Smooth muscle cell (in vitro differentiated cells): ENCODE results near the gene PKHD1. TPM values are rescaled to one million over a fixed set of nuclear protein-coding genes. Genes with fewer than 3 reads are reported as not detected.

Experiments used
- DNase-seq: peaks from one replicate; lab custom pipeline; 2025; ENCODE audit not compliant: unreplicated experiment; lab: John Stamatoyannopoulos, UW
- H2AFZ ChIP-seq: fragments of 200-600 bp; sonication (generic); 2 replicates; pipeline ENCODE4 v1.6.0; 2016; ENCODE audit warnings: antibody characterized with exemption, low read depth, mild to moderate bottlenecking
- H3F3A ChIP-seq: fragments of 200-600 bp; sonication (generic); 2 replicates; pipeline ENCODE4 v1.6.0; 2017; ENCODE audit warnings: antibody characterized with exemption, low read depth
- H3K27ac ChIP-seq: fragments of 200-600 bp; sonication (generic); 2 replicates; pipeline ENCODE4 v1.5.1; 2016; ENCODE audit warnings: low read depth, mild to moderate bottlenecking
- H3K27me3 ChIP-seq: fragments of 200-600 bp; sonication (generic); 2 replicates; pipeline ENCODE4 v1.6.1; 2016; ENCODE audit warnings: low read depth, mild to moderate bottlenecking
- H3K36me3 ChIP-seq: fragments of 200-600 bp; sonication (generic); 2 replicates; pipeline ENCODE4 v1.5.1; 2016; ENCODE audit warnings: low read depth
- H3K4me1 ChIP-seq: fragments of 200-600 bp; sonication (generic); 2 replicates; pipeline ENCODE4 v1.5.1; 2016; ENCODE audit warnings: low read depth
- H3K4me2 ChIP-seq: fragments of 200-600 bp; sonication (generic); 2 replicates; pipeline ENCODE4 v1.6.0; 2016; ENCODE audit warnings: mild to moderate bottlenecking
- H3K4me3 ChIP-seq: fragments of 200-600 bp; sonication (generic); 2 replicates; pipeline ENCODE4 v1.5.1; 2016; ENCODE audit warnings: mild to moderate bottlenecking
- H3K79me2 ChIP-seq: fragments of 200-600 bp; sonication (generic); 2 replicates; pipeline ENCODE4 v1.6.0; 2016; ENCODE audit warnings: low read depth, mild to moderate bottlenecking
- H3K9ac ChIP-seq: fragments of 200-600 bp; sonication (generic); 2 replicates; pipeline ENCODE4 v1.6.0; 2016; ENCODE audit warnings: low read depth
- H3K9me3 ChIP-seq: fragments of 200-600 bp; sonication (generic); replicated peaks from 2 replicates; pipeline ENCODE4 v1.5.1; 2016; ENCODE audit warnings: low read depth
- H4K20me1 ChIP-seq: fragments of 200-600 bp; sonication (generic); 2 replicates; pipeline ENCODE4 v1.6.0; 2016; ENCODE audit warnings: low read depth
- WGBS: methylation state at CpG from one replicate; pipeline ENCODE4 v1.1.7; 2016; ENCODE audit warnings: low lambda C conversion rate; 5-methylcytosine and 5-hydroxymethylcytosine counted together
- polyA plus RNA-seq: library from polyadenylated mRNA; unstranded; fragments of >200 nt; fragmentation: Nextera tagmentation; extraction: Ambion mirVana; gene quantifications from 2 replicates; pipeline ENCODE4 v1.2.1, GENCODE V29; 2016
- total RNA-seq: library from RNA; depleted of rRNA; stranded (reverse); fragments of >200 nt; gene quantifications from 2 replicates; pipeline ENCODE4 v1.2.3, GENCODE V29; 2014
- TF ChIP-seq, protein P1 (sequence below): fragments of 200-600 bp; sonication (generic); IDR thresholded peaks from 2 replicates; pipeline ENCODE4 v1.5.1; 2017; ENCODE audit warnings: borderline replicate concordance, mild to moderate bottlenecking, antibody characterized with exemption; ENCODE audit not compliant: insufficient read depth, poor library complexity, severe bottlenecking

PKHD1 gene
- total and polyA plus RNA-seq, 2 experiments from 2014 or later: not detected

DNA sequence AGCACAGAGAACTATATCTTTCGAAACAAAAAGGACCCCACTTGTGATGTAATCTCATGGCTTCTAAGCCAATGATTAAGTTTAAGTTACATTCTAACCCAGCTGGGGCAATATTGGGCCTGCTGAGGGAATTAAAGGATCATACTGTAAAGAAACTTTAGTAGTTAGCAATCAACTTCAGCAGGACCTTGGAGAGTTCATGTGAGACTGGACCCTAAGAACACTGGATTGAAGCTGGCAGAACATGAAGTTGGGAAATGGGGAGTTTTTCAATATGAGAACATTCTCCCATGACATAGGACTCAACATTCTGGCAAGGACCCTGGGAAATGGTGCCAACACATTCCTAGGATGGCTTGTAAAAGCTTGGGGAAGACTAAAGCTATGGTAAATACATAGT is 516.2 kb downstream of the PKHD1 start:
- no peaks in the 10 kb centered on the region for H3K9me3 ChIP-seq
- no peaks in the 10 kb centered on the region for H3K36me3 ChIP-seq
- H3K4me1 ChIP-seq: no peaks in the 10 kb centered on the region
- no peaks in the 10 kb centered on the region for H4K20me1 ChIP-seq
- H3K9ac ChIP-seq: no peak overlapping the region
- TF ChIP-seq, protein P1, sequence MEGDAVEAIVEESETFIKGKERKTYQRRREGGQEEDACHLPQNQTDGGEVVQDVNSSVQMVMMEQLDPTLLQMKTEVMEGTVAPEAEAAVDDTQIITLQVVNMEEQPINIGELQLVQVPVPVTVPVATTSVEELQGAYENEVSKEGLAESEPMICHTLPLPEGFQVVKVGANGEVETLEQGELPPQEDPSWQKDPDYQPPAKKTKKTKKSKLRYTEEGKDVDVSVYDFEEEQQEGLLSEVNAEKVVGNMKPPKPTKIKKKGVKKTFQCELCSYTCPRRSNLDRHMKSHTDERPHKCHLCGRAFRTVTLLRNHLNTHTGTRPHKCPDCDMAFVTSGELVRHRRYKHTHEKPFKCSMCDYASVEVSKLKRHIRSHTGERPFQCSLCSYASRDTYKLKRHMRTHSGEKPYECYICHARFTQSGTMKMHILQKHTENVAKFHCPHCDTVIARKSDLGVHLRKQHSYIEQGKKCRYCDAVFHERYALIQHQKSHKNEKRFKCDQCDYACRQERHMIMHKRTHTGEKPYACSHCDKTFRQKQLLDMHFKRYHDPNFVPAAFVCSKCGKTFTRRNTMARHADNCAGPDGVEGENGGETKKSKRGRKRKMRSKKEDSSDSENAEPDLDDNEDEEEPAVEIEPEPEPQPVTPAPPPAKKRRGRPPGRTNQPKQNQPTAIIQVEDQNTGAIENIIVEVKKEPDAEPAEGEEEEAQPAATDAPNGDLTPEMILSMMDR: no peak
- no peak for DNase-seq
- no peak overlapping the region for H2AFZ ChIP-seq
- no peaks in the 10 kb centered on the region for H3F3A ChIP-seq
- H3K79me2 ChIP-seq: no peaks in the 10 kb centered on the region
- H3K4me3 ChIP-seq: no peak overlapping the region
- H3K4me2 ChIP-seq: no peak overlapping the region
- no peaks in the 10 kb centered on the region for H3K27me3 ChIP-seq
- 100% methylated on average over 1 of the region's 1 CpG for WGBS
- H3K27ac ChIP-seq: no peak overlapping the region

DNA sequence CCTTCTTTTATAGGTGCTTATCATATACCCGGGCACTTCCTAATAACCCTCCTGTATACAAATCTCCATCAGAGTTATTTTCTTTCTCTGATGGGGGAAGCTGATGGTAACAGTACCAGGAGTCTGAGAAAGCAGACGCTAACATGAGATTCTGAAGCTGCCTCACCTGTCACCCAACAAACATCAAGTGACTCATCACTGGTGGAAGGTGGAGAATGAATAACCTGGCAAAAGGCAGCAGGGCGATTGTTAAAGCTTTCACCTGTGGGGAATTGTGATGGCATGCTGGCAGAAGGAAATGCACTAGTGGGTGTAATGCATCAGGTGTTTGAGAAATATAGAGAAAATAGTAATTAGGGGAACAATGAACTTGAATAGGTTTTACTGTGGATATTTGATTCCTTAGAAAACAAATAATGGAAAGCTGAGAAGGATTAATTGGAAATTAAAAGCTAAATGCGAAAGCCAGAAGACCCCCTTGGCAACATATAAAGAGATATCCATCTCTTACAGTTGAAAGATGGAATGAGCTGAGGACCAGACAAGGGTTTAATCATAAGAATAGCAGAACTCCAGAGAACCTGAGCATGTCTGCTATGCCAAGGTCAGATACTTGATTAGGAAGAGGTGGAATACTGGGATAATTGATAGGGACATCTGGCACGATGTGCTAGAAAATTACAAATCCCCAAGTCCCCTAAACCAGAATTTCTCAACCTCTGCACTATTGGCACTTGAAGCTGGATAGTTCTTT is 517.1 kb downstream of the PKHD1 start:
- Histone ChIP-seq H3K4me1 (no peaks in the 10 kb centered on the region), H4K20me1 (no peaks in the 10 kb centered on the region), H3K36me3 (no peaks in the 10 kb centered on the region), H3K27ac (no peak overlapping the region), H3K27me3 (no peaks in the 10 kb centered on the region), H2AFZ (no peak overlapping the region), H3K4me3 (no peak overlapping the region), H3K4me2 (no peak overlapping the region), H3F3A (no peaks in the 10 kb centered on the region), H3K9ac (no peak overlapping the region), H3K79me2 (no peaks in the 10 kb centered on the region), H3K9me3 (no peaks in the 10 kb centered on the region)
- no peak for DNase-seq
- WGBS: 83% methylated on average over 5 of the region's 5 CpGs
- TF ChIP-seq, protein P1: no peak

DNA sequence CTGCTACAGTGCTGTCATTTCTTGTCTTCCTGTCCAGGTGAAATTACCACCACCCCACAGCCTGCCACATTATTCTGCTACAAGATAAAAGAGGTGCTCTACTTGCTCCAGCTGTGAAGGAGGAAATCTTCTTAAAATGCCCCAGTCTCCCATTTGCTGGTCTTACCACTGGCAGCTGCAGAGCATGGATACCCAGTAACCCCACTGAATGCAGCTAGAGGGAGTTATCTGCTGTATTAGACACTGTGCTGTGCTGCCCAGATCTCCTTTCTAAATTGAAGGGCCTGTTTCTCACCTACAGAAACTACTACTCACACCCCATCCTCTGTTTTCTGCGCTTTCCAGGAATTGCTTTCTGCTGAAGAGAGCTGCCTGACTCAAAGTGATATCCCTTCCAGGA is 517.8 kb downstream of the PKHD1 start:
- H4K20me1 ChIP-seq: no peaks in the 10 kb centered on the region
- H3K36me3 ChIP-seq: no peaks in the 10 kb centered on the region
- no peak overlapping the region for H3K27ac ChIP-seq
- no peak overlapping the region for H3K9ac ChIP-seq
- no peaks in the 10 kb centered on the region for H3F3A ChIP-seq
- H2AFZ ChIP-seq: no peak overlapping the region
- WGBS: 94% methylated on average over 1 of the region's 1 CpG
- DNase-seq: no peak
- no peak overlapping the region for H3K4me2 ChIP-seq
- no peak overlapping the region for H3K4me3 ChIP-seq
- no peaks in the 10 kb centered on the region for H3K79me2 ChIP-seq
- no peaks in the 10 kb centered on the region for H3K4me1 ChIP-seq
- H3K9me3 ChIP-seq: no peaks in the 10 kb centered on the region
- no peaks in the 10 kb centered on the region for H3K27me3 ChIP-seq
- TF ChIP-seq, protein P1: no peak

DNA sequence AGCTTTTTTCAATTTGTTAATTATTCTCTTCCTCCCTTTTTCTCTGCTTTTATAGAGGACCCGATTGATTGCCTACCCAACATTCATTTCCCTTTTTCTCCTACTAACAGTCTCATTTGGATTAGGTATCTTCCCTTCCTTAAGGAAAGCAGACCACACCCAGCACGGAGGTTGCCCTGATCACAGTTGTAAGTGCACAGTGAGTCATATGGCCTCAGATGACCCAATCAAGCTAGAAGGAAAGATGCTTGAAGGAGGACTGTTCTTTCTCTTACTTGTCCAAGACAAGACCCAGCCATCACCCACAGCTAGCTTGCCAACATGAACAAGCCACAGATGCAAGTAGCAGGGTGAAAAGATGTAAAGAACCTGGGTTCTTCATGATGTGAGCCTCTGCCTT is 518.6 kb downstream of the PKHD1 start:
- Histone ChIP-seq H3K9ac (no peak overlapping the region), H3K4me3 (no peak overlapping the region), H3K4me1 (no peaks in the 10 kb centered on the region), H3K4me2 (no peak overlapping the region), H3F3A (no peaks in the 10 kb centered on the region), H3K27ac (no peak overlapping the region), H3K36me3 (no peaks in the 10 kb centered on the region), H3K9me3 (no peaks in the 10 kb centered on the region), H3K79me2 (no peaks in the 10 kb centered on the region), H2AFZ (no peak overlapping the region), H3K27me3 (no peaks in the 10 kb centered on the region), H4K20me1 (no peaks in the 10 kb centered on the region)
- WGBS: 76% methylated on average over 2 of the region's 2 CpGs
- DNase-seq: no peak
- TF ChIP-seq, protein P1: no peak
